Activated CD8-positive, alpha-beta T cell treated with anti-CD3 and anti-CD28 coated beads for 36 hours (primary cell): ENCODE results near the gene PDE4B. TPM values are rescaled to one million over a fixed set of nuclear protein-coding genes. Genes with fewer than 3 reads are reported as not detected.

Source experiments
- ATAC-seq: fragments of 200-7000 bp; cut with Tn5 transposase; one replicate; pipeline ENCODE4 v1.10.0; 2021; ENCODE audit warnings: mild to moderate bottlenecking, moderate library complexity
- CTCF ChIA-PET: fragments of 350-600 bp; sonication (Branson Sonifier 250); formaldehyde crosslinking; loops from one replicate; lab custom pipeline; 2021; ENCODE audit warnings: antibody characterized with exemption; lab: Charles Lee
- POLR2A ChIA-PET: fragments of 350-600 bp; sonication (Branson Sonifier 250); formaldehyde crosslinking; loops from one replicate; lab custom pipeline; 2021; ENCODE audit warnings: antibody characterized with exemption; lab: Charles Lee
- DNase-seq: peaks from one replicate; pipeline ENCODE4 v3.0.0-alpha.2; 2020
- H3K27ac Mint-ChIP-seq: one replicate; pipeline ENCODE4 v1.8.0; 2021; ENCODE audit warnings: mild to moderate bottlenecking, mixed read lengths
- H3K27me3 Mint-ChIP-seq: one replicate; pipeline ENCODE4 v1.8.0; 2021; ENCODE audit warnings: mixed read lengths
- H3K36me3 Mint-ChIP-seq: one replicate; pipeline ENCODE4 v1.8.0; 2021; ENCODE audit warnings: low read depth, mixed read lengths
- H3K4me1 Mint-ChIP-seq: one replicate; pipeline ENCODE4 v1.8.0; 2021; ENCODE audit warnings: low read depth, mixed read lengths
- H3K4me3 Mint-ChIP-seq: one replicate; pipeline ENCODE4 v1.8.0; 2021; ENCODE audit warnings: mild to moderate bottlenecking, moderate library complexity, mixed read lengths
- H3K9me3 Mint-ChIP-seq: one replicate; pipeline ENCODE4 v1.8.0; 2021; ENCODE audit warnings: mixed read lengths
- intact Hi-C: fragments of 100-400 bp; cut with micrococcal nuclease; formaldehyde crosslinking; loops from one replicate; pipeline ENCODE4 v1.10.0; 2022
- total RNA-seq, 2 experiments: library from RNA; stranded (reverse); gene quantifications; one replicate each; pipeline ENCODE4 v1.2.3, GENCODE V29; 2021
- TF ChIP-seq, protein P1 (sequence below): fragments of 200-600 bp; IDR thresholded peaks from one replicate; pipeline ENCODE4 v1.8.0; 2022; ENCODE audit warnings: antibody characterized with exemption, mild to moderate bottlenecking

Gene PDE4B
- total RNA-seq, 2 experiments from 2014 or later: 32.4 to 33.1 TPM

DNA sequence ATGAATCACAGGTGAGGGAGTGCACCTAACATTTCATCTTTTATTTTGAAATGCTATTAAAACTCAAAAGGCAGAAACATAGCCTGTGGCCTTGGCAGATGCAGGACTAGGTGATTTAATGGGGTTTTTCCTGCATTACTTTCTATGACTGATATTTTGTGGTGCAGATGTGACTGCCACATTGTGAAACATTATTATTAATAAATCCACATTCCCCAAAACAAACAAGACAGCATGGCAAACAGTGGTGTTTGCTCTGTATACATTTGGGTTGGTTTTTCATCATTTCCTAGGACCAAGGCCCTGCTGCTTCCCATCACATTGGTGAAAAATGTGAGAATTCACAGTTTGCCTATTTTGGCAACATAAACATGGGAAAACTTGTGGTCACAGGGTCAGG is 493.6 kb downstream of the PDE4B start:
- Mint-ChIP-seq H3K9me3 (peaks cover 2% of the 10 kb centered on the region), H3K27ac (no peak overlapping the region), H3K4me1 (peaks cover 87% of the 10 kb centered on the region), H3K4me3 (no peak overlapping the region), H3K27me3 (no peaks in the 10 kb centered on the region), H3K36me3 (no peaks in the 10 kb centered on the region)
- ATAC-seq: no peak
- CTCF ChIA-PET: interaction anchor here (1.3 to 4.5 kb wide), 3 partner anchors 14 to 160 kb away, joined by 3 to 26 read pairs (median 3); no protein-coding TSS in a partner anchor
- POLR2A ChIA-PET: interaction anchor here (0.7 to 7.4 kb wide), 4 partner anchors 11 to 407 kb away, joined by 3 to 69 read pairs (median 4); no protein-coding TSS in a partner anchor
- TF ChIP-seq, protein P1, sequence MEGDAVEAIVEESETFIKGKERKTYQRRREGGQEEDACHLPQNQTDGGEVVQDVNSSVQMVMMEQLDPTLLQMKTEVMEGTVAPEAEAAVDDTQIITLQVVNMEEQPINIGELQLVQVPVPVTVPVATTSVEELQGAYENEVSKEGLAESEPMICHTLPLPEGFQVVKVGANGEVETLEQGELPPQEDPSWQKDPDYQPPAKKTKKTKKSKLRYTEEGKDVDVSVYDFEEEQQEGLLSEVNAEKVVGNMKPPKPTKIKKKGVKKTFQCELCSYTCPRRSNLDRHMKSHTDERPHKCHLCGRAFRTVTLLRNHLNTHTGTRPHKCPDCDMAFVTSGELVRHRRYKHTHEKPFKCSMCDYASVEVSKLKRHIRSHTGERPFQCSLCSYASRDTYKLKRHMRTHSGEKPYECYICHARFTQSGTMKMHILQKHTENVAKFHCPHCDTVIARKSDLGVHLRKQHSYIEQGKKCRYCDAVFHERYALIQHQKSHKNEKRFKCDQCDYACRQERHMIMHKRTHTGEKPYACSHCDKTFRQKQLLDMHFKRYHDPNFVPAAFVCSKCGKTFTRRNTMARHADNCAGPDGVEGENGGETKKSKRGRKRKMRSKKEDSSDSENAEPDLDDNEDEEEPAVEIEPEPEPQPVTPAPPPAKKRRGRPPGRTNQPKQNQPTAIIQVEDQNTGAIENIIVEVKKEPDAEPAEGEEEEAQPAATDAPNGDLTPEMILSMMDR: no peak
- intact Hi-C loops: loop anchor here (10.0 kb wide), 1 partner anchor 648 kb away; no protein-coding TSS in a partner anchor
- DNase-seq: no peak

DNA sequence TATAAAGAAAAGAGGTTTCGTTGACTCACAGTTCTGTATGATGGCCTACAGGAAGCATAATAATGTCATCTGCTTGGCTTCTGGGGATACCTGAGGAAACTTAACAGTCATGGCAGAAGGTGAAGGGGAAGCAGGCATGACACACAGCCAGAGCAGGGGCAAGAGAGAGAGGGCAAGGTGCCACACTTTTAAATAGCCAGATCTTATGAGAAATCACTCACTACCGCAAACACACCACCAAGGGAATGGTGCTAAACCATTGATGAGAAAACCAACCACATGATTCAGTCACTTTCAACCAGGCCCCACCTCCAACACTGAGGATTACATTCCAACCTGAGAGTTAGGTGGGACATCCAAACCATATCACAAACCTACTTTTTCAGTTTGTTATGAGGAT is 495.4 kb downstream of the PDE4B start:
- TF ChIP-seq, protein P1: no peak
- intact Hi-C loops: loop anchor here (10.0 kb wide), 1 partner anchor 647 kb away; no protein-coding TSS in a partner anchor
- Mint-ChIP-seq H3K9me3 (peaks cover 2% of the 10 kb centered on the region), H3K4me3 (no peak overlapping the region), H3K27me3 (no peaks in the 10 kb centered on the region), H3K36me3 (no peaks in the 10 kb centered on the region), H3K4me1 (peaks cover 77% of the 10 kb centered on the region), H3K27ac (no peak overlapping the region)
- ATAC-seq: peak; percentile 55
- peak; percentile 54 for DNase-seq
- CTCF ChIA-PET: interaction anchor here (0.9 to 4.5 kb wide), 4 partner anchors 13 to 159 kb away, joined by 3 to 26 read pairs (median 4); no protein-coding TSS in a partner anchor
- POLR2A ChIA-PET: interaction anchor here (7.4 kb wide), 1 partner anchor 46 kb away, joined by 69 read pairs; no protein-coding TSS in a partner anchor

DNA sequence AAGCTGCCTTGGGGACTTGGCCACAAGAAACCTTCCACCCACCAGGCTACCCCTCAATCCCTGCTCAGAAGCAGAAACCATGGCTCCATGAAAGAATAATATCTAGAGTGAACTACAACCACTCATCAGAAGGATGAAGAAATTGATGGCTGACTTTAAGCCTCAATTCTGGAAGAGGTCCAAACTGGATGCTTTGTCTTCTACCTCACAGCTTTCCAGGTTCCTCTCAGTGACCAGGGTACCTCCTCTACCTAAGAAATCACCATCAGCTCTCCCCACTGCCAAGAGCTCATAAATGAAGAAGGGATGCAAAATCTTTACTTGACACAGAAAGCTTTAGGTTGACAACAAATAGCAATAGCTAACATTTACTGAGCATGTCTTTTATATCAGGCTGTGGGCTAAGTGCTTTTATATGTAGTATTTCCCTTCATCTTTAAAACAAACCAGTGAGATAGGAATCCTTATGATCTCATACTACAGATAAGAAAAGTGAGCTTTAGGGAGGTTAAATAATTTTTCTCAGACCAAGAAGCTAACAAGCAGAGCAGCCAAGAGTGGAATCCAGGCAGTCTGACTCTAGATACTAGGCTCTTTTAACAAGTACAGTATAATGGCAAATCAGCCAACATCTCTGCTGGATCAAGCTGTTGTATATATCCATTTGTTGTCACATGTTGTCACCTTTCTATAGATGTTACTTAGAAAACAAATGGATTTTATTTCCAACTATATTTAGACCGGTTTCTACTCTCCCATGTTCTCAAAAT is 498.3 kb downstream of the PDE4B start:
- Mint-ChIP-seq H3K27me3 (no peaks in the 10 kb centered on the region), H3K4me1 (peaks cover 64% of the 10 kb centered on the region), H3K9me3 (no peaks in the 10 kb centered on the region), H3K27ac (no peak overlapping the region), H3K36me3 (no peaks in the 10 kb centered on the region), H3K4me3 (no peak overlapping the region)
- intact Hi-C loops: no loop called here
- TF ChIP-seq, protein P1: no peak
- DNase-seq: no peak
- ATAC-seq: no peak
- ChIA-PET CTCF (interaction anchor here (0.7 to 1.4 kb wide), 6 partner anchors 9 to 154 kb away, joined by 3 to 4 read pairs (median 3); no protein-coding TSS in a partner anchor), POLR2A (interaction anchor here (0.7 to 2.4 kb wide), 3 partner anchors 9 to 41 kb away, joined by 3 to 11 read pairs (median 4); no protein-coding TSS in a partner anchor)

DNA sequence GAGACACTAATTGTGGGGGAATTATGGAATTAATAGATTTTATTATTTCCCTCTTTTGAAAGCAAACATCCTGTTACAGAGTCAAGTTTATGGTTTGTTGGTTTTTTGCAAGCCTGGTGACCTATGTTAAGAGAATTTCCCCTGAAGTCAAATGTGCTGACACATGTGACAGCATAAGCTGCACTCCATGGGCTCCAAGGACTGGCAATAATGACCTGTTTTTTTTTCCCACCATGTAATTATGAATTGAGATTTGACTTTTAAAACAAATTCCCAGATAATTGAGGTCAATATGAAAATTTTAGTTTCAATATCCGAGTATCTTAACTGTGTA is 498.8 kb downstream of the PDE4B start:
- intact Hi-C loops: no loop called here
- TF ChIP-seq, protein P1: no peak
- Mint-ChIP-seq H3K27ac (no peak overlapping the region), H3K4me3 (no peak overlapping the region), H3K27me3 (no peaks in the 10 kb centered on the region), H3K4me1 (peaks cover 59% of the 10 kb centered on the region), H3K36me3 (no peaks in the 10 kb centered on the region), H3K9me3 (no peaks in the 10 kb centered on the region)
- POLR2A ChIA-PET: interaction anchor here (1.9 to 2.4 kb wide), 2 partner anchors 9 to 40 kb away, joined by 4 to 11 read pairs; no protein-coding TSS in a partner anchor
- CTCF ChIA-PET: interaction anchor here (0.7 to 1.9 kb wide), 7 partner anchors 9 to 153 kb away, joined by 3 to 6 read pairs (median 3); no protein-coding TSS in a partner anchor
- DNase-seq (no peak), ATAC-seq (no peak)
